ENCODE data around the gene FBXO41.

FBXO41 gene

DNA sequence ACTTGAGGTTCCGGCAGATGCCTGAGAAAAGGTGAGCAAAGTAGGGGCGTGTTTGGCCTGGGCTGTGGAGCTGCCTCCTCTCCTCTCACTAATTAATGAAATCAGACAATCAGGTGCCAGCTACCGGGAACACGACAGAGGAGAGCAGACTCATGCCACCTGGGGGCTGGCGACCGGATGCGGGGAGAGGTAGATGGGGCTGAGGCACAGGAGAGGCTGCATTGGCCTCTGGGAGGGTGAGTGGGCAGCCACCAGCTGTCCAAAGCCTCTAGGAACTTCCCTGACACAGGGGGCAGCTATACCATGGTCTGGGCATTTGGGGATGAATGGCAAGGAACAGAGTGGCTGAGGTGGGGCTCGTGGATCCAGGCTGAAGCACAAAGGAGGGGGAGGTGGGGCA lies 25.0 kb downstream of the FBXO41 start (continued):
- TF ChIP-seq BACH2 (CRISPR knock-in tag; IDR thresholded peaks at IDR 0.05; ENCODE audit: borderline replicate concordance) (no peak), TCF4 (CRISPR knock-in tag; IDR thresholded peaks at IDR 0.05; ENCODE audit: borderline replicate concordance) (no peak), OSR1 (CRISPR knock-in tag; IDR thresholded peaks at IDR 0.05) (no peak)
- TF ChIP-seq, protein P1, sequence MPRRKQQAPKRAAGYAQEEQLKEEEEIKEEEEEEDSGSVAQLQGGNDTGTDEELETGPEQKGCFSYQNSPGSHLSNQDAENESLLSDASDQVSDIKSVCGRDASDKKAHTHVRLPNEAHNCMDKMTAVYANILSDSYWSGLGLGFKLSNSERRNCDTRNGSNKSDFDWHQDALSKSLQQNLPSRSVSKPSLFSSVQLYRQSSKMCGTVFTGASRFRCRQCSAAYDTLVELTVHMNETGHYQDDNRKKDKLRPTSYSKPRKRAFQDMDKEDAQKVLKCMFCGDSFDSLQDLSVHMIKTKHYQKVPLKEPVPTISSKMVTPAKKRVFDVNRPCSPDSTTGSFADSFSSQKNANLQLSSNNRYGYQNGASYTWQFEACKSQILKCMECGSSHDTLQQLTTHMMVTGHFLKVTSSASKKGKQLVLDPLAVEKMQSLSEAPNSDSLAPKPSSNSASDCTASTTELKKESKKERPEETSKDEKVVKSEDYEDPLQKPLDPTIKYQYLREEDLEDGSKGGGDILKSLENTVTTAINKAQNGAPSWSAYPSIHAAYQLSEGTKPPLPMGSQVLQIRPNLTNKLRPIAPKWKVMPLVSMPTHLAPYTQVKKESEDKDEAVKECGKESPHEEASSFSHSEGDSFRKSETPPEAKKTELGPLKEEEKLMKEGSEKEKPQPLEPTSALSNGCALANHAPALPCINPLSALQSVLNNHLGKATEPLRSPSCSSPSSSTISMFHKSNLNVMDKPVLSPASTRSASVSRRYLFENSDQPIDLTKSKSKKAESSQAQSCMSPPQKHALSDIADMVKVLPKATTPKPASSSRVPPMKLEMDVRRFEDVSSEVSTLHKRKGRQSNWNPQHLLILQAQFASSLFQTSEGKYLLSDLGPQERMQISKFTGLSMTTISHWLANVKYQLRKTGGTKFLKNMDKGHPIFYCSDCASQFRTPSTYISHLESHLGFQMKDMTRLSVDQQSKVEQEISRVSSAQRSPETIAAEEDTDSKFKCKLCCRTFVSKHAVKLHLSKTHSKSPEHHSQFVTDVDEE (CRISPR knock-in tag; IDR thresholded peaks at IDR 0.05): no peak

DNA sequence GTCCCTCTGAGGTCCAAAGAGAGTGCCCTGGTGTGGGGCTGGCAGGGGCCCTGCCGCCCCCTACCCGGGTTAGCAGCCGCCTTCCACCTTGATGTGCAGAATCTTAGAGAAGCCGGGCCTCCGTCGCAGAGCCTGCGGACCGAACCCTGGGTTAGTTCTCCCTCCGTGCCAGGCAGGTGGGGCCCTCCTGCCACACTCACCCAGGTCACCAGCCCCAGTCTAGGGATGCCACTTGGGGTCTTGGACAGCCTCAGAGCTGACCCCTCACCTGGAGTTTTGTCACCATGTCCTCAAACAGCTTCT lies 25.4 kb downstream of the FBXO41 start:
- no peak for ATAC-seq

DNA sequence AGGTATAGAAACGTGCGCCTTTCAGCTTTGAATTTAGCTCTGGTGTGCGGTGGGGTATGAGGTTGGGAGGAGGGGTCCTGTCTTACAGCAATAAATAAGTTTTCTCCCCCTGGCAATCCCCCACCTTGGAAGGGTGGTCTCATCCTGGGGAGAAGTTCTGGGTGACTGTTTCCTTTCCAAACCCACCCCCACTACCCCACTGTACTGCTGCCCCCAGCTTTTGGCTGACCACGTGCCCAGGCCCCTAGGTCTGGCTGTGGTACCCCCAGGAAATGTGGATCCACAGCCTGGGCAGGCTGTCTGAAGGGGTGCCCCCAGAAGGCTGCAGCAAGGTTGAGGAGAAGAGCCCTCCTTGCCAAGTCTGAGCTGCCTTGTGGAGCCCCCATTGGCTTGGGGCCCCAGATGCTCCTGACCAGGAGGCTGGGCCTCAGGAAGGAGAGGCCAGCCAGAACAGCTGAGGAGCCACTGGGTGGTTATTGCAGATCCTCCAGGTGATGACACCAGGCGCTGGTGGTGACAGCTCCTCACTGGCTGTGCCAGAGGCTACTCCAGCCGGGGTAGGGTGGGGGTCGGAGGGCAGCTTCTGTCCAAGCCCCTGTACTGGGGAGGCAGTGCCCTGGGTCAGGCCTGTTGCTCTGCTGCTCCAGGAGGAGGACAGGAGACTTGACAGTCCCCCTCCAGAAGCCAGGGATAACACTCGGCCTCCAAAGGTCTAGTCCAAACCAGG lies 25.9 kb downstream of the FBXO41 start:
- no peak for ATAC-seq
- TF ChIP-seq, protein P2, sequence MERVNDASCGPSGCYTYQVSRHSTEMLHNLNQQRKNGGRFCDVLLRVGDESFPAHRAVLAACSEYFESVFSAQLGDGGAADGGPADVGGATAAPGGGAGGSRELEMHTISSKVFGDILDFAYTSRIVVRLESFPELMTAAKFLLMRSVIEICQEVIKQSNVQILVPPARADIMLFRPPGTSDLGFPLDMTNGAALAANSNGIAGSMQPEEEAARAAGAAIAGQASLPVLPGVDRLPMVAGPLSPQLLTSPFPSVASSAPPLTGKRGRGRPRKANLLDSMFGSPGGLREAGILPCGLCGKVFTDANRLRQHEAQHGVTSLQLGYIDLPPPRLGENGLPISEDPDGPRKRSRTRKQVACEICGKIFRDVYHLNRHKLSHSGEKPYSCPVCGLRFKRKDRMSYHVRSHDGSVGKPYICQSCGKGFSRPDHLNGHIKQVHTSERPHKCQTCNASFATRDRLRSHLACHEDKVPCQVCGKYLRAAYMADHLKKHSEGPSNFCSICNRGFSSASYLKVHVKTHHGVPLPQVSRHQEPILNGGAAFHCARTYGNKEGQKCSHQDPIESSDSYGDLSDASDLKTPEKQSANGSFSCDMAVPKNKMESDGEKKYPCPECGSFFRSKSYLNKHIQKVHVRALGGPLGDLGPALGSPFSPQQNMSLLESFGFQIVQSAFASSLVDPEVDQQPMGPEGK (CRISPR knock-in tag; IDR thresholded peaks at IDR 0.05; ENCODE audit: borderline replicate concordance): no peak
- TF ChIP-seq ZNF70 (CRISPR knock-in tag; IDR thresholded peaks at IDR 0.05) (no peak), ISL1 (CRISPR knock-in tag; IDR thresholded peaks at IDR 0.05) (no peak), ZNF8 (CRISPR knock-in tag; IDR thresholded peaks at IDR 0.05) (no peak), PPARA (CRISPR knock-in tag; IDR thresholded peaks at IDR 0.05; ENCODE audit: borderline replicate concordance) (no peak), CSDC2 (CRISPR knock-in tag; IDR thresholded peaks at IDR 0.05) (no peak), TCF4 (CRISPR knock-in tag; IDR thresholded peaks at IDR 0.05; ENCODE audit: borderline replicate concordance) (no peak), ZFP30 (CRISPR knock-in tag; IDR thresholded peaks at IDR 0.05) (no peak), BACH2 (CRISPR knock-in tag; IDR thresholded peaks at IDR 0.05; ENCODE audit: borderline replicate concordance) (no peak), ZNF565 (CRISPR knock-in tag; conservative IDR thresholded peaks at IDR 0.05; ENCODE audit: low read depth) (no peak), SNAI2 (CRISPR knock-in tag; IDR thresholded peaks at IDR 0.05) (no peak), ARNTL (CRISPR knock-in tag; IDR thresholded peaks at IDR 0.05; ENCODE audit: borderline replicate concordance, low read depth) (no peak), ESRRG (CRISPR knock-in tag; IDR thresholded peaks at IDR 0.05) (no peak)
- TF ChIP-seq, protein P3, sequence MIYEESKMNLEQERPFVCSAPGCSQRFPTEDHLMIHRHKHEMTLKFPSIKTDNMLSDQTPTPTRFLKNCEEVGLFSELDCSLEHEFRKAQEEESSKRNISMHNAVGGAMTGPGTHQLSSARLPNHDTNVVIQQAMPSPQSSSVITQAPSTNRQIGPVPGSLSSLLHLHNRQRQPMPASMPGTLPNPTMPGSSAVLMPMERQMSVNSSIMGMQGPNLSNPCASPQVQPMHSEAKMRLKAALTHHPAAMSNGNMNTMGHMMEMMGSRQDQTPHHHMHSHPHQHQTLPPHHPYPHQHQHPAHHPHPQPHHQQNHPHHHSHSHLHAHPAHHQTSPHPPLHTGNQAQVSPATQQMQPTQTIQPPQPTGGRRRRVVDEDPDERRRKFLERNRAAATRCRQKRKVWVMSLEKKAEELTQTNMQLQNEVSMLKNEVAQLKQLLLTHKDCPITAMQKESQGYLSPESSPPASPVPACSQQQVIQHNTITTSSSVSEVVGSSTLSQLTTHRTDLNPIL (CRISPR knock-in tag; IDR thresholded peaks at IDR 0.05; ENCODE audit: low read depth): no peak
- TF ChIP-seq, protein P4, sequence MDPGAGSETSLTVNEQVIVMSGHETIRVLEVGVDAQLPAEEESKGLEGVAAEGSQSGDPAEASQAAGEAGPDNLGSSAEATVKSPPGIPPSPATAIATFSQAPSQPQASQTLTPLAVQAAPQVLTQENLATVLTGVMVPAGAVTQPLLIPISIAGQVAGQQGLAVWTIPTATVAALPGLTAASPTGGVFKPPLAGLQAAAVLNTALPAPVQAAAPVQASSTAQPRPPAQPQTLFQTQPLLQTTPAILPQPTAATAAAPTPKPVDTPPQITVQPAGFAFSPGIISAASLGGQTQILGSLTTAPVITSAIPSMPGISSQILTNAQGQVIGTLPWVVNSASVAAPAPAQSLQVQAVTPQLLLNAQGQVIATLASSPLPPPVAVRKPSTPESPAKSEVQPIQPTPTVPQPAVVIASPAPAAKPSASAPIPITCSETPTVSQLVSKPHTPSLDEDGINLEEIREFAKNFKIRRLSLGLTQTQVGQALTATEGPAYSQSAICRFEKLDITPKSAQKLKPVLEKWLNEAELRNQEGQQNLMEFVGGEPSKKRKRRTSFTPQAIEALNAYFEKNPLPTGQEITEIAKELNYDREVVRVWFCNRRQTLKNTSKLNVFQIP (CRISPR knock-in tag; IDR thresholded peaks at IDR 0.05; ENCODE audit: borderline replicate concordance, low read depth): no peak

More for the DNA sequence above, 25.4 kb downstream of the FBXO41 start:
- TF ChIP-seq ZFP3 (CRISPR knock-in tag; IDR thresholded peaks at IDR 0.05): no peak
- TF ChIP-seq TCF4 (CRISPR knock-in tag; IDR thresholded peaks at IDR 0.05; ENCODE audit: borderline replicate concordance): no peak
- no peak for TF ChIP-seq ZFP30 (CRISPR knock-in tag; IDR thresholded peaks at IDR 0.05)
- TF ChIP-seq OSR1 (CRISPR knock-in tag; IDR thresholded peaks at IDR 0.05): no peak
- TF ChIP-seq TOX (CRISPR knock-in tag; IDR thresholded peaks at IDR 0.05; ENCODE audit: borderline replicate concordance): no peak
- no peak for TF ChIP-seq PPARA (CRISPR knock-in tag; IDR thresholded peaks at IDR 0.05; ENCODE audit: borderline replicate concordance)
- TF ChIP-seq GLIS3 (CRISPR knock-in tag; IDR thresholded peaks at IDR 0.05): no peak
- no peak for TF ChIP-seq ZNF565 (CRISPR knock-in tag; conservative IDR thresholded peaks at IDR 0.05; ENCODE audit: low read depth)
- no peak for TF ChIP-seq ARNTL (CRISPR knock-in tag; IDR thresholded peaks at IDR 0.05; ENCODE audit: borderline replicate concordance, low read depth)
- no peak for TF ChIP-seq ZC3H10 (CRISPR knock-in tag; IDR thresholded peaks at IDR 0.05)
- no peak for TF ChIP-seq ZNF8 (CRISPR knock-in tag; IDR thresholded peaks at IDR 0.05)
- TF ChIP-seq, protein P2 (CRISPR knock-in tag; IDR thresholded peaks at IDR 0.05; ENCODE audit: borderline replicate concordance): no peak
- TF ChIP-seq ESRRG (CRISPR knock-in tag; IDR thresholded peaks at IDR 0.05): no peak
- TF ChIP-seq, protein P3 (CRISPR knock-in tag; IDR thresholded peaks at IDR 0.05; ENCODE audit: low read depth): no peak
